ENCODE measurements around the gene EBI3. TPM values are rescaled to one million over a fixed set of nuclear protein-coding genes. Genes with fewer than 3 reads are reported as not detected.
A peak's percentile ranks its signal among the peaks of the same experiment; 100 is the strongest.
"Not testable (repeated sequence)": the region's sequence is repeated elsewhere in the genome, so short reads cannot be mapped to it uniquely, and the experiment has no call there.

Gene EBI3
- not detected in 2 replicates for total RNA-seq (2014; rRNA removed; shearing (Covaris generic); ENCODE audit: low replicate concordance)

DNA sequence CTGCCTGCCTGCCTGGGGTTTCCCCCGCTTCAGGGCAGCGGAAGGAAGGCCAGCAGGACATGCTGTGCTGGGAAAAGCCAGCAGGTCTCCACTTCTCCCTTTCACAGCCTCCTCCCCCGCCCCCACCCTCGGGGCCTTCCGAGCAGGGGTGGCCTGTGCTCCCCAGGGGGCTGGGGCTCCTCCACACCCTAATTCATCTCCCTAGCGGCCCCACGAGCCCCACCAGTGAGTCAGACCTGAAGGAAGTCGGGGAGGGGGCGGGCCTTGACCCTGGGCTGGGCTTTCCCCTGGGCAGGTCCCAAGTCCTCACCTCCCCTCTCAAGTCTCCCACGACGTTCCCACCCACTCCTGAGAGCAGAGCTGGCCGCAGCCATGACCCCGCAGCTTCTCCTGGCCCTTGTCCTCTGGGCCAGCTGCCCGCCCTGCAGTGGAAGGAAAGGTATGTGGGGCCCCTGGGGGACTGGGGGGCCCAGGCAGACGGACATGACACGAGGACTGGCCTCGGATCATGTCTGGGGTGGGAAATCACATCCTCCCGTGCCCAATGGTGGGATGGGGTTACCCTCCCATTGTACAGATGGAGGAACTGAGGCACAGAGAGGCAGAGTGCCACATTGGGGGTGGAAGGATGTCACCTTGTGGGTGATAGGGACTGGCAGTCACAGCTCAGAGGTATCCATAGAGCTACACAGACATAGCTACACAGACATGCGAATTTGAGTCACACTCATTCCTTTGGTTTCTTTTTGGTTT, at the start of gene EBI3:
EBI3 (plus strand) TSS at position 345 of the 753 bp plus-strand sequence; CDS start at position 373, 28 bp downstream.
- Histone ChIP-seq H3K4me3 (no peak within 1 kb of the TSS), H3K36me3 (no peaks in the 10 kb centered on the region), H3K27me3 (peaks cover 8% of the 10 kb centered on the region), H3K9me3 (no peaks in the 10 kb centered on the region)
- peak; percentile 42 for DNase-seq

- H3K36me3 ChIP-seq = peaks cover 4% of the 10 kb centered on the region; the same call in 1 of the 2 replicates
- no peak overlapping the region; the same call in 1 of the 2 replicates for H3K4me3 ChIP-seq
- H3K27me3 ChIP-seq = no peaks in the 10 kb centered on the region
- H3K9me3 ChIP-seq = no peaks in the 10 kb centered on the region
- no peak for DNase-seq
Observed at GRCh38 chr19:4181053-4181508, 48.2 kb upstream of the EBI3 start.

DNA sequence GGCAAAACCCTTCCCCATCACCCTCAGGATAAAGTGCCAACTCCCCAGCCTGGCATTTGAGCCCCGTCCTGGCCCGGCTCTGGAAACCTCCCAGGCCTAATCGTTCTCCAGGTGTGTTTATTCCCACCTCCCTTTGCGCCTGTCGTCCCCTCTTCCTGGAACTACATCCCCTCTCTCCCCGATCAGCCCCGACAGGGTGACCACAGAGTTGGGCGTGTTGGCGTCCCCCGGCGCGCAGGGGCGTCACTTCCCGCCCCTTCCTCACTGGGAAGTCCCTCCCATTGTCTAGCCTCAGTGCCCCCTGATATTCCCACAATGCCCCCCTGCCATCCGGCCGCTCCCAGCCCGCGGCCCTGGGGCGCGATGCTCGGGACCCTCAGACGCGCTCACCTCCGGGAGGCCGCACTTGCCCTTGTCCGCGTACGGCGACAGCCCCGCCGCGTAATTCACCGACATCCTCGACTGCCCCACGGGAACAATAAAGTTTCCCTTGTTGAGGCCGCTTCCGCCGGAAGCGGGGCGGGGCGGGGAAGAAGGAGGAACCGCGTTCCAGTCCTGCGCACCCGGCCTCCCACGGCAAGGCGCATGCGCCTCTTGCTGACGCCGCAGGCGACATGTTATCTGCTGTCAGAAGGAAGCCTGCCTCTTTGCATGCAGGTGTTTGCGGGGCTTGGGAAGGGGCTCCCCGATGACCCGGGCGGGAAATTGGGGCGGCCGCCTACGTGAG, 47.1 kb upstream of the EBI3 start, which contains the start of the genes ANKRD24 and SIRT6:
ANKRD24 (plus strand) TSS at position 606 of the 727 bp plus-strand sequence. CDS start 3,737 bp downstream, outside the sequence.
SIRT6 (minus strand) TSS at position 480 of the 727 bp plus-strand sequence; CDS start at position 456, 24 bp downstream.
- Histone ChIP-seq H3K9me3 (no peaks in the 10 kb centered on the region), H3K36me3 (peaks cover 4% of the 10 kb centered on the region; the same call in 1 of the 2 replicates)
- peak; percentile 90 for DNase-seq

GRCh38 chr19:4183967-4184717, 45.2 kb upstream of the EBI3 start:
- H3K36me3 ChIP-seq = peaks cover 4% of the 10 kb centered on the region; the same call in 1 of the 2 replicates
- H3K4me3 ChIP-seq = no peak overlapping the region
- DNase-seq = peak; percentile 23
- H3K27me3 ChIP-seq = no peaks in the 10 kb centered on the region
- H3K9me3 ChIP-seq = no peaks in the 10 kb centered on the region

More for the DNA sequence above, 47.1 kb upstream of the EBI3 start, which contains the start of the genes ANKRD24 and SIRT6:
- Histone ChIP-seq H3K27me3 (no peaks in the 10 kb centered on the region), H3K4me3 (peak within 1 kb of the TSS; percentile 94)

- Histone ChIP-seq H3K27me3 (no peaks in the 10 kb centered on the region), H3K4me3 (no peak overlapping the region), H3K36me3 (peaks cover 4% of the 10 kb centered on the region; the same call in 1 of the 2 replicates), H3K9me3 (no peaks in the 10 kb centered on the region)
- no peak for DNase-seq
Observed at GRCh38 chr19:4184718-4185352, 44.5 kb upstream of the EBI3 start.

GRCh38 chr19:4185413-4186086, 43.8 kb upstream of the EBI3 start:
- H3K27me3 ChIP-seq = no peaks in the 10 kb centered on the region
- H3K4me3 ChIP-seq = no peak overlapping the region
- H3K9me3 ChIP-seq = no peaks in the 10 kb centered on the region
- H3K36me3 ChIP-seq = 0 out of 2 replicates have a peak, but pooled peaks cover under 1% of the 10 kb centered on the region
- no peak for DNase-seq

- Histone ChIP-seq H3K4me3 (no peak overlapping the region), H3K9me3 (no peaks in the 10 kb centered on the region), H3K36me3 (no peaks in the 10 kb centered on the region), H3K27me3 (no peaks in the 10 kb centered on the region)
- DNase-seq = peak; percentile 51
Observed at GRCh38 chr19:4186087-4186993, 43.0 kb upstream of the EBI3 start.

GRCh38 chr19:4187313-4188122, 41.8 kb upstream of the EBI3 start:
- DNase-seq = no peak
- Histone ChIP-seq H3K4me3 (no peak overlapping the region), H3K9me3 (no peaks in the 10 kb centered on the region), H3K27me3 (no peaks in the 10 kb centered on the region), H3K36me3 (no peaks in the 10 kb centered on the region)

DNA sequence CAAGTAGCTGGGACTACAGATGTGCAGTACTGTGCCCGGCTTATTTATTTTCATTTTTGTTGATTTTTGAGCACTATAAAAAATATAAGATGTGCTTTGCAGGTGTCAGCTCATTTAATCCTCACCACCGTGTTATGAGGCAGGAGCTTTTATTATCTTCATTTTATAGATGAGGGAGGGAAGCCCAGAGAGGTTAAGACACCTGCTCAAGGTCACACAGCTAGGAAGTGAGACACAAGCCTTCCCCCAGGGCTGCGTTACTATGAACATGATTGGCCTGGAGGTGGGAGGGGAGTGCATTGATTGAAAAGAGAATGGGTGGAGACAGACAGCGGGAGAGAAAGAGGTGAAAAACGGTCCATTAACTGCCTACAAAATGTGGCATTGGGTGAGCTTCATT, 39.7 kb upstream of the EBI3 start:
- Histone ChIP-seq H3K27me3 (no peaks in the 10 kb centered on the region), H3K9me3 (no peaks in the 10 kb centered on the region)
- no peak for DNase-seq

GRCh38 chr19:4192537-4192936, 36.8 kb upstream of the EBI3 start:
- peaks cover 16% of the 10 kb centered on the region for H3K27me3 ChIP-seq
- not testable (repeated sequence) for DNase-seq, H3K4me3 ChIP-seq, H3K36me3 ChIP-seq, H3K9me3 ChIP-seq

More for the DNA sequence above, 39.7 kb upstream of the EBI3 start:
- H3K36me3 ChIP-seq = no peaks in the 10 kb centered on the region
- H3K4me3 ChIP-seq = no peak overlapping the region

DNA sequence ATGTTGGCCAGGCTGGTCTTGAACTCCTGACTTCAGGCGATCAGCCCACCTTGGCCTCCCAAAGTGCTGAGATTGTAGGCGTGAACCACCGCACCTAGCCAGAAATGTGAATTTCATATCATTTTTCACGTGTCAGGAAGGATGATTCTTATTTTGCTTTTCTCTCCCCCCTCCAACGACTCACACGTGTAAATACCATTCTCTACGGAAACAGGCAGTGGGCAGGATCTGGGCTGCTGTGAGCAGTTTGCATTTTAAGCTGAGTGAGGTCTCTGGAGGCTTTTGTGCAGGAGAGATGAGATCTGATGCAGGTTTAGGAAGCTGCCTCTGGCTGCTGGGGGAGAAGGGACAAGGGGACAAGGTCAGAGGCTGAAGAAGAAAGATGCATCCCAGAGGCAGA, 35.0 kb upstream of the EBI3 start:
- Histone ChIP-seq H3K36me3 (no peaks in the 10 kb centered on the region), H3K9me3 (no peaks in the 10 kb centered on the region), H3K4me3 (no peak overlapping the region), H3K27me3 (peaks cover 28% of the 10 kb centered on the region)
- no peak for DNase-seq

DNA sequence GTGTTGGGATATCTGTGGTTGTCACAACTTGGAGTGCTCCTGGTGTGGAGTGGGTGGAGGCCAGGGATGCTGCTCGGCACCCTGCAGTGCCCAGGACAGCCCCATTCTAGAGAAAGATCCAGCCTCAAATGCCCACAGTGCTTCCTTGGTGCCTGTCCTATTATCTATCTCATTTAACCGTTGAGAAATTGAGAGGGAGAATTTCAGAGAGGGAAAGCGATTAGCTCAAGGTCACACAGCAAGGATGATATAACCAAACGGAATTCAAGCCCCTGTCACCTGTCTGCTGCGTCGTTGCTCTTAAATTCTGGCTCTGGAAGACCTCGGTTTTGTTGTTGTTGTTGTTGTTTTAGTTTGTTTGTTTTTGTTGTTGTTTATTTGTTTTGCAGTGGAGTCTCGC, 33.3 kb upstream of the EBI3 start:
- DNase-seq = no peak
- H3K4me3 ChIP-seq = no peak overlapping the region
- no peaks in the 10 kb centered on the region for H3K9me3 ChIP-seq
- no peaks in the 10 kb centered on the region for H3K36me3 ChIP-seq
- H3K27me3 ChIP-seq = peaks cover 31% of the 10 kb centered on the region

DNA sequence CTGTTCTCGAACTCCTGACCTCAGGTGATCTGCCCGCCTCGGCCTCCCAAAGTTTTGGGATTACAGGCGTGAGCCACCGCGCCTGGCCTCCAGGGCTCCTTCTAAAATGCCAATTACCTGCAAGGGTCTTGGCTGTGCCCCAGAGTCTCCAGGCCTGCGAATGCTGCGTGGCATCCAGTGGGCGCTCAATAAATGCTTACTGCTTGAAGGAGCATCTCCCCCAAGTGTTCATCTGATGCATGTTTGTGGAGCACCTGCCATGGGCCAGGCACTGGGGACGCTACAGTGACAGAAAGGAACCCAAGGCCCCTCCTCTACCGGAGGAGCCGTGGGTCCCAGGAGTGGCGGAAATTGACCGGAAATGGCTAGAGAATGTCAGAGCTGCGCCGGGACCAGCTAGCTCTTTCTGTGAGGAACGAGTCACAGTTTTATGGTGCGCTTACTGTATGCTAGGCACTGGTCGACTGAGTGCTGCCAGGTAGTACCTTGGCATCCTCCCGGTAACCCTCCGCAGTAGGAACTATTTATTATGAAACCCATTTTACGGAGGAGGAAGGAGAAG, 32.7 kb upstream of the EBI3 start:
- no peaks in the 10 kb centered on the region for H3K9me3 ChIP-seq
- no peak for DNase-seq
- H3K4me3 ChIP-seq = no peak overlapping the region
- peaks cover 31% of the 10 kb centered on the region for H3K27me3 ChIP-seq
- H3K36me3 ChIP-seq = no peaks in the 10 kb centered on the region

DNA sequence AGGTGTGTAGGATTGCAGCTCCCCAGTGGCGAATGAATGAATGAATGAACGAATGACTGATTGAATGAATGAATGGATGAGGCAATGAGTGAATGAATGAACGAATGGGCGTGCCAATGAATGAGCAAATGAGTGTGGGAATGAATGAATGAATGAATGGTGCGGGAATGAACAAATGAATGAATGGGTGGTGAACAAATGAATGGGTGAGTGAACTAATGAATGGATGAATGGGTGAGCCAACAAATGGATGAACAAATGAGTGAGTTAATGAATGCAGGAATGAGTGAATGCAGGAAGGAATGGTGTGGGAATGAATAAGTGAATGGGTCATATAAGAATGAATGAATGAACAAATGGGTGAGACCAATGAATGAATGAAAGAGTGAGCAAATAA, 32.1 kb upstream of the EBI3 start:
- Histone ChIP-seq H3K36me3 (no peaks in the 10 kb centered on the region), H3K27me3 (peaks cover 31% of the 10 kb centered on the region), H3K9me3 (no peaks in the 10 kb centered on the region), H3K4me3 (no peak overlapping the region)
- DNase-seq = no peak

Data from MG63 (cell line).